NCI-H82 (cell line): ENCODE measurements around the gene COL5A1.

Experiments used
- DNase-seq: peaks from one replicate; lab custom pipeline; 2025; lab: John Stamatoyannopoulos, UW

The COL5A1 gene

DNA sequence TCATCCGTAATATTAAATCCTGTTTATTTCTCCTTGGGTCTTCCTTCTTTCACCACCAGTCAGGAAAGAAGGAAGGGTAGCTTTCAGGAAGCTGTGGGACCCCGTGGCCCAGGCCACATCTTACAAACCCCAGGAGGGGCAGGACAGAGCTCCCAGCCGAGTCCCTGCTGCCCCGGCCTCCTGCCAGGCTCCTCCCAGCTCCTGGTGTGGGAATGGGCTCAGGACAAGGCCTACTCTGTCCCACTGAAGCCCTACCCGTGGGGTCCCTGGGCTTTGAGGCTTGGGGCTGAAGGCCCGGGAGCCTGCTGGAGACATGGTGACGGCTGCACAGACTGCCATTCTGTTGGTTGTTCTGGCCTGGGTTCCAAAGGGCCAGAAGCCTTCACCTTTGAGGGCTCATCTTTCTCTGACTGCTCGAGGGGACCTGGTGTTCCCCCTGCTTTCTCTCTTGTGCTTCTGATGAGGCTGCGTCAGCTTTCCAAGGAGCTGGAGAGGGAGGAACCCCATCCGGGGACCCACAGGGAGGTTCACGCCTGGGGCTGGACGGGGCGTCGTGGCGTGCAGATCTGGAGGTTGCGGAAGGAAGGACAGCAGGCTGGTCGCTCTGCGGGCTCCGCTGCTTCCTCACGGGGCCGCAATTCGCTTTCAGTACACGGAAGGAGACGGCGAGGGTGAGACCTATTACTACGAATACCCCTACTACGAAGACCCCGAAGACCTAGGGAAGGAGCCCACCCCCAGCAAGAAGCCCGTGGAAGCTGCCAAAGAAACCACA lies 86.6 kb downstream of the COL5A1 start:
- no peak for DNase-seq

DNA sequence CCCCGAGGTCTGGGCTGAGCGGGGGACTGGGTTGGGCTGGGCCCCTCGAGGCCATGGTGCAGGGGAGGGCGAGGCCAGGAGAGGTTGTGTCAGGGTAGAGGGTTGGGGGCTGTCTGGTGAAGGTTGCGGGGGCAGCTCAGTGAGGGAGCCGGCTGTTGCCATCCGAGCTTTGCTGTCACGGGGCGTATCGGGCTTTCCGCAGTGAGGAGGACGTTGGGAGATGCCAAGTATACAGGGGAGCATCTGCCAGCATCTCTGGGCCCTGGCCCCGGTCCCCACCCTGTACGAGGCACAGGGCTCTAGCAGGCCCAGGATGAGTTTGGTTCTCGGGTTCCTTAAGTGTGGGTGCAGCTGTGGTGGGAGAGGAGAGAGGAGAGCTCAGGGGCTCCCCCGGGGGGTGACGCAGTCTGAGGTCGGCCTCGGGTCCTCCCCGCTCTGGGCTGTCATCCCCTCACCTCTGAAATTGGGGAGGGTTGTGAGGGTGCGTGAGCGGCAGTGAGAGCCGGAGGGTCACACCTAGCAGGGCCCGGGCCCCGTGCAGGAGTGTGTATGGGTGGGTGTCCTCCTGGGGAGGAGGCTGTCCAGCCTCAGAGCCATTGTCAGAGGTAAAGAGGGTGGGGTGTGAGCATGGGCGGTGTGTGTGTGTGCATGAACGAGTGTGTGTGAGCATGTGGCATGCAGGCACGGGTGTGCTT lies 87.3 kb downstream of the COL5A1 start:
- no peak for DNase-seq

DNA sequence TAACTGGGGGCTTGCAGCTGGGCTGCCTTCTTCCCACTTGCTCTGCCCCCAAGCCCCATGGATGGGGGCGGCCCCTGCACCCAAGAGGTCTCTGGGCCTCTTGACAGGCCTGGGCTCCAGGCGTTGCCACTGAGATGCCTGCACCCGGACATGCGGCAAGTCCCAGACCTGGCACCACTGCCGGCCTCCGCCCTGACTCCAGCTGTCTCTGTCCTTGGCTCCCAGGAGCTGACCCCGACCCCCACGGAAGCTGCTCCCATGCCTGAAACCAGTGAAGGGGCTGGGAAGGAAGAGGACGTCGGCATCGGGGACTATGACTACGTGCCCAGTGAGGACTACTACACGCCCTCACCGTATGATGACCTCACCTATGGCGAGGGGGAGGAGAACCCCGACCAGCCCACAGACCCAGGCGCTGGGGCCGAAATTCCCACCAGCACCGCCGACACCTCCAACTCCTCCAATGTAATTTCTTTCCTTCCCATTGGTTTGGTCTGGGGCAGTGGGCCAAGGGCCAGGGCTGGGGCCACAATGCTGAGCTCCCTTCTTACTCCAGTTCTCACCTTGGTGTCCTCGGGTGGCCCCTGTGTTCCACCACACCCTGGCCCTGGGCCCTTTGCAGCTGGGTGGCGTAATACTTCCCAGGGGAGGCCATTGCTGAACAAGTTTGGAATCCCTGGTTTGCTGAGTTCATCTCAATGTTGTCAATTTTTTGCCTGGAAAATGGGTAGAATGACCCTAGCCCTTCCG lies 88.6 kb downstream of the COL5A1 start:
- no peak for DNase-seq

DNA sequence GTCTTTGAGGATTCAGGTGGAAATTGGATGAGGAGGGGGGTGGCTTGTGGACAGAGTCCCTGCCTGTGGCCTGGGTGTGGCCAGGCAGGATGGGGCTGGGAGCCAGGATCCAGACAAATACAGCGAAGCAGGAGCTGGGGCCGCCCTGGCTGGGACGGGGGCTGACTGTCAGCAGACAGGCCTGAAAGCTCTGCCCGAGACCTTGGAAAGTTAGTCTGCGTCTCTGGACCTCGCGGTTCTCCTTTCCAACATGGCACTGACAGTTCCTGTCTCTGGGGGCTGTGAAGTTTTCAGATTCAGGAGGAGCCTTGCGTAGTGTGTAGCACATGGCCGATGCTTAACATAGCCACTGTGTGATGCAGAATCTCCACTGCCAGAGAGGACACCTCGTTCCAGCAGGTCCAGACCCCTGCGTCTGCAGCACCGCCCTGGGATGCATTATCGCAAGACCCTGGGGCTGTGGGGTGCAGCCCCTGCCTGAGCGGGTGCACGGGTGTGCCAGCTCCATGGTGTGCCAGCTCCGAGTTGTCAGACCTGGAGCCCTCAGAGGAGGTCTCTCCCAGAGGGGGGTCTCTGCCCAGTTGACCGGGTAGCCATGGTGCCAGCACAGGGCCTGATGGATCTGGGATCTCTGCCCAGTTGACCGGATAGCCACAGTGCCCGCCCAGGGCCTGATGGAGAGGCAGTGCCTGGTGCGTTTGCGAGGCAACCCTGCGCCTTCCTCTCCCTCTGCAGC lies 89.3 kb downstream of the COL5A1 start:
- DNase-seq: no peak

DNA sequence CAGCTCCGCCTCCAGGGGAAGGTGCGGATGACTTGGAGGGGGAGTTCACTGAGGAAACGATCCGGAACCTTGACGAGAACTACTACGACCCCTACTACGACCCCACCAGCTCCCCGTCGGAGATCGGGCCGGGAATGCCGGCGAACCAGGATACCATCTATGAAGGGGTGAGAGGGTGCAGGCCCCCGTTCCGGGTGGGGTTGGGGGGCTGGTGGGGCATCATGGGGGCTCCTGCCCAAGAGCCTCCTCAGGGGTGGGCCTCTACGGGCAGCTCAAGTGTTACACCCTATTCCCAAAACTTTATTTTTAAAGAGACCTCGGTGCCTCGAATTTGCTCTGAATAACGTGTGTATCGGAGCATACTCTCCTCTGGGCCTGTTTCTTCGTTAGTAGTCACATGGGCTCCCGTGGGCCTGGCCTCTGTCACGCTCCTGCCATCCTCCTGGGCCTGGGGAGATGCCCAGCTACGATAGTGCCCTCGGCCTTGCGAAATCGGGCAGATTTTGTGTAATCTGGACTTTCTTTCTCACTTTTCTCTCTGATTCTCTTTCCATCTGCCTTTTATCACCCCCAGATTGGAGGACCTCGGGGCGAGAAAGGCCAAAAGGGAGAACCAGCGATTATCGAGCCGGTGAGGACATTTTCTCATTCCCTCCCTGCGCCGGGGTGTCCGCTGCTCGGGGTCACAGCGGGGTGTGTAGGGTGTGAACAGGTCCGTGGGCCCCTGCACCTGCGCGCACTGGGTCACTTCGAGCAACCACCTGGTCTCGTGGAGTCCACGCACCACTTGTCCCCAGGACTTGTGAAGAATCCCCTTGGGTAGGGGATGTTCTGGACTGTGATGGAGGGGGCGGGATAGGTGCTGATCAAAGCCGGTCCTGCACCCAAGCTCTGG lies 90.1 kb downstream of the COL5A1 start:
- no peak for DNase-seq

DNA sequence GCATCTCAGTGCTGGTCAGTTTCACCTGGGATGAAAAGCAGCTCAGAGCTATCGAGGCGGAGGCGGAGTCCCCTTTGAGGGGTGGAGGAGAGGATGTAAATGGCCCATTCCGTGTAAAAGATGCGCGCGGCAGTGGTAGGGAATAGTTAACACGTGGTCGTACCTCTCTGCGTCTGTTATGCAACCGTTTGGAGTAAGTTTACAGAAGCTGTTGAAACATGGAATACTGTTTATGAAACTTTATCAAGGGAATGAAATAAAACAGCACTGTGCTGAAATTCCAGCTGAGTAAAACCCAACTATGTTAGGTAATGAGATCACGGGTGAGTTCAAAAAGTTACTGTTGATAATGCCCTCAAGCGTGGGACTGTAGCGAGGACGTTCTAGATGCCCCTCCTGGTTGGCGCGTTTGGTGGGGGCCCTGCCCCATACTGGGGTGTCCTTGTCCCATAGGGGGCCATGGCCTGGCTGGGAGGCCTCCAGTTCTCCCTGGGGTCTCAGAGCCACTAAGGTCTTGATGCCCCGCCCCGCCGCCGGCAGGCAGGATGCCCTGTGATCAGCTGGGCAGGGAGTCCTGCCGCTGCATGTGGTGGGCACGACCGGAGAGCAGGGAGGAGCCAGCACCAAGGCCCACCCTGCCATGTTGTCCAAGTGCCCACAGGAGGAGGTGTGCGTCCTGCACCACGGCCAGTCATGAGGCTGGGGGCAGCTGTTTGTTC lies 90.9 kb downstream of the COL5A1 start:
- no peak for DNase-seq

DNA sequence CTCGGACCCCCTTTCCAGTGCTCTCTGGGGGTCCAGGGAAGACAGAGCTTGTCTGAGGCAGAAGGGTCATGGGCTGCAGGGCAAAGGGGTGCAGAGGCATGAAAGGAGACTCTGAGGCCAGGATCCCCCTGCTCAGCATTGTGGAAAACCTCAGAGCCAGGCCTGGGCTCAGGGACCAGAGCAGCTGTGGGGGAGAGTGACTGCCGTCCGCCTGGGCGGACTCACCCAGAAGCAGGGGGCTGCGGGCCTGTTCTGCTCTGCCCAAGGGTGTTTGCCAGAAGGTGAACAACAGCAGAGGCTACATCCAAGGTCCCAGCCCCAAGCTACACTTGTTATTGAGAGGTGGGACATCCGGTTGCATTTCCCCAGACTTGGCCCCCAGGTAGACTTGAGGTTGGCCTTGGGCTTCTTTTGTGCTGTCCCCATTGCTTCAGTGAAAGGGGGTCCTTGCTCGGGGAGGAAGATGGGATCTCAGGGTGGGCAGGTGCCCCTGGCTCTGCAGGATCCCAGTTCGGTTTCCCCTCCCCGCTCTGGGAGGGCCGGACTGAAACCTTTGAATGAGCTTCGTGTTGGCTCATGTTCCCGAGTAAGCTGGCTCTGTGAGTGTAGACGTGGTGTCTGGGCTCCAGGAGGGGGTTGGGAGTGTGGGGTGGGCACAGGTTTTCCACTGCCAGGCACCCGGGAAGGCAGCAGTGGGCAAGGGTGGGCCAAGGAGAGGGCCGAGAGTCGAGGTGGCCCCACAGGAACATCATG lies 92.1 kb downstream of the COL5A1 start:
- DNase-seq: no peak

DNA sequence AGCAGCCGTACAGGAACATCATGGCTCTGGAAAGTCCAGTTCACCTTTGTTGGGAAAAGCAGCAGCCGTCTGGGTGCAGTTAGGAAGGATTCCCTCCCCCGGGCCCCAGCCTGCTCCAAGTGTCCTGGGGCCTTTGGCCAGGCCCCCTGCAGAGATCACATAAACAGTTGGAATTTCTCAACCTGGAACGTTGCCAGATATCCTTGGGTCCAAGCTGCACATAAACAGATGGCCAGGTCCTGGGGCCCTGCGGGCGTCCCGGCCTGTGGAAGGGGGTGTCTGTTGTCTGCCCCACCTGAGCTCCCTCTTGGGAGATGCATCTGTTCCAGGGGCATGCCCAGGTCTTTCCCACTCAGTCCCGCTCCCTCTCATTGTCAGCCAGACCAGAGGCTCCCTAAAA lies 92.7 kb downstream of the COL5A1 start:
- peak; percentile 76 for DNase-seq

DNA sequence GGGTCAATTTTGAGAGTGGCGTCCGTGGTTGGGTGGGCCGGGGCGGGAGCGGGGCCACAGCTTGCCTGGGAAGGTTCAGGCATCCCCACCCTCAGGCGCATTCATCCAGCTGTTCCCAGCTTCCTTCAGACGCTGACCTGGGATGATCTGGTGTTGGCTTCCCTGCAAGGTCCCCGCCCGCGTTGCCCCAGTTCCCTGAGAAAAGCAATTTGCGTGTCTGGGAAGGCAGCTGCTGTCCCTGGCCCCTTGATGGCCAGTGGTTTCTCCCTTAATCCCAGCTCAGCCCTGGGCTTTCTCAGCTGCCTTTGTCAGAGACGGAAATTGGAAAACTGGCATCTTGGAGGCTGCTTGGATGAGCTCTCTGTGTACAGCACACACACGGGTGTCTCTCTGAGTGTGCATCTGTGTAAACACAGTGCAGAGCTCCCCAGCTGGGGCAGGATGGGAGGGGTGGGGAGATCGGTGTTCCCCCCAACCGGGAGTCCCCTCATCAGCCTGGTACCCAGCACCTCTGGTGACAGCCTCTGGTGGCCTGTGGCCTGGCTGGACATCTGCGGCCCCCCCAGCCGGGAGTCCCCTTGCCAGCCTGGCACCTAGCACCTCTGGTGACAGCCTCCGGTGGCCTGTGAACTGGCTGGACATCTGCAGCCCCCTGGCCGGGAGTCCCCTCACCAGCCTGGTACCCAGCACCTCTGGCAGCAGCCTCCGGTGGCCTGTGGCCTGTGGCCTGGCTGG lies 94.0 kb downstream of the COL5A1 start:
- DNase-seq: peak; percentile 83

DNA sequence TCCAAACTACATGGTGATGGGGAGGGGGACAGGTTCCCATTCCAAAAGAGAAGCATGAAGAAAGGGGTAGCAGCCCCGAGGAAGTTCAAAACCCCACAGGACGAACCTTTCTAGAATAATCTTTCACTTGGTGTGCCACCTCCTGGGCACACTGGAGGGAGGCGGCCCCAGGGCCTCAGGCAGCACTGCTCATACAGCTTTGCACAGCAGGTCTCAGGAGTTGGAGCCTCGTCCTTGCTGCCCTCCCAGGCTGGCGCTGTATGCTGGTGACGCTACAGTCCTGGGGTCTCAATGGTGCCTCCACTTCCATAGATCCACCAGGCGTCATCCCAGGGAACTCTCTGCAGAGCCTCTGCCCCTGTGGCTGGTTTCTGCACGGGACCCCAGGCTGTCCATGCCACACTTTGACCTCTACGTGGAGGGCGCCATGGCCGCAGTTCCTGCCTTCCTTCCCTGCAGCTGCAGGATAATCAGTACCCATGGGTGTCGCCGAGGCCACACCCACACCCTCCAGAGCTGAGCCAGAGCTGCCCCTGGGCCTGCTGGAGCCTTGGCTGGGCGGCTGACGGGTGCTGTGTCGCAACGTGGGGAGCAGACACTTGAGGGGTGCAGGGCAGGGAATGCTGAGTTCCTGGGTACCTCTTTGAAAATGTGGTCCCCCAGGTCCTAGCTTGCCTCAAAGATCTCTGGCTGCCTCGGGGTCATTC lies 95.3 kb downstream of the COL5A1 start:
- DNase-seq: no peak

DNA sequence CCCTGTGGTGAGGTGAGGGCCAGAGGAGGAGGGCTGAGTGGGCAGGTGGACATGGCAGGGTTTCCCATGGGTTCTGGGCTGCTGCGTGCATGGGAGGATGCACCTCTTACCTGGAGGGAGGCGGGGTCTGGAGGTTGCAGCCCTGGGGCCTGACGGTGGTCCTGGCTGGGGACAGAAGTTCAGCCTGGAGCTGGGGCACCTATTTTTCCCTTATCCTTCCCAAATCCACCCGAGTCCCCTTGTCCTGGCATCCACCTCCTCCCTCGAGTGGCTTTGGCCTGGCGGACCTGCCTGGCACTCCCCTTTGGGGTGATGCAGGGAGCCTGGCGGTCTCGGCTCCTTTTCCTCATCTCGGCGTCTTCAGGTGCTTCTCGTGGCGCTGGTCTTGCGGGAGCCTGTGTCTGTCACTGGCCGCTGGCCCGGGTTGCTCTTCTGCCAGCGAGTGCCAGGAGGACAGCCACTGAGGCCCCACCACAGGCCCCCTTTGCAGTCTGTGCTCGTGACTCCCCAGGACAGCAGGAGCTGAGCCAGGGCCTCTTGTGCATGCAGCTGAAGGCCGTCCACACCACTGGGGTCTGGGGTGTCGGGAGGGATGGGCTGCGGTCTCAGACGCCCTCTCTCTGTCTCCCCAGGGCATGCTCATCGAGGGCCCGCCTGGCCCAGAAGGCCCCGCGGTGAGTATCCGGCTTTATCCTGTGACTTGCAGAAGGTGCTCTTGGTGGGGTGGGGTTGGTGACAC lies 96.4 kb downstream of the COL5A1 start:
- DNase-seq: no peak

DNA sequence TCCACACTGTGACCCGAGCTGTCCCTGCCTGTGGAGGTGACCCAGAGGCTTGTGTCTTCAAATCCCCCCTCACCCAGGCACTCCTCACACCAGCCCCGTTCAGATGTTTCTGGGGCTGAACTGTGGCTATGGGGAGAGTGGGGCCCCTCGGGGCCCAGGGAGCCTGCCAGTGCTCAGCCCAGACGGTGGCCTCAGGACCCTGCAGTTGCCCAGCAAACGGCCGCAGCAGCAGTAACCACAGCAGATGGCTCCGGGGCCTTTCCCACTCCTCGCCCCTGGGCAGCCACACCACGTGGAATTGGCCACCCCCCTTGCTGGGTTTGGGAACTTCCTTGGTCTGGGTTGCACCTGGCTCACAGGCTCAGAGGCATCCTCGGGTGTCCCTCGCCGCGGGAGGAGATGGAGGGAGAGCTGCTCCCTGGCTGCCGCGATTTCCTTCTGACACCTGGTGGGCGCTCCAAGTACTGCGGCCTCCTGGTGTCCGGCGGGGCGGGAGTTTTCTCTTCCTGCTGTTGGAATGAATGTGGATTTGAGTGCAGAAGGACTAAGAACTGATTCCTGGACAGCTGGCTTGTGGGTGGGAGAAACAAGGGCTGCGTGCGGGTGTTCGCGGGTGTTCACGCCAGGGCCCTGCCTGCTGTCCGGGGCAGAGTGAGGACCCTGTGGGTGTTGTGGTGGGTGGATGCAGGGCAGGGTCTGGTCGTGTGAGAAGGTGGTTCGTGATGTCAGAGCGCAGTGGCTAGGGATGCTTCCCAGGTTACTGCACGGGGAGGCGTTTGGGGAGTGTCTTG lies 97.5 kb downstream of the COL5A1 start:
- peak; percentile 88 for DNase-seq

DNA sequence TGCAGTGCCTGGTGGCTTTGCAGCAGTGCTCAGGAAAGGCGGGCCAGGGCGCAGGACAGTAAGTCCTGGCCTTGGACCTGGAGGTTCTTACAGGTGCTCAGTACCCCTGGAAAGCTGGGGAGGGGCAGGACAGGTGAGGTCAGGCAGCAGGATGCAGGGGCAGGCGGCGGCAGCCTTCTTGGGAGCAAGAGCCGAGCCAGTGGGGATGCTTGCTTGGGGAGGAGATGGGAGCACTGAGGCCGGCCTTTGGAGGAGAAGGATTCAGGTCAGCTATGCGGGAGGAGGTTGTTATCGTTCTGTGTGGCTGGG lies 98.0 kb downstream of the COL5A1 start:
- no peak for DNase-seq

DNA sequence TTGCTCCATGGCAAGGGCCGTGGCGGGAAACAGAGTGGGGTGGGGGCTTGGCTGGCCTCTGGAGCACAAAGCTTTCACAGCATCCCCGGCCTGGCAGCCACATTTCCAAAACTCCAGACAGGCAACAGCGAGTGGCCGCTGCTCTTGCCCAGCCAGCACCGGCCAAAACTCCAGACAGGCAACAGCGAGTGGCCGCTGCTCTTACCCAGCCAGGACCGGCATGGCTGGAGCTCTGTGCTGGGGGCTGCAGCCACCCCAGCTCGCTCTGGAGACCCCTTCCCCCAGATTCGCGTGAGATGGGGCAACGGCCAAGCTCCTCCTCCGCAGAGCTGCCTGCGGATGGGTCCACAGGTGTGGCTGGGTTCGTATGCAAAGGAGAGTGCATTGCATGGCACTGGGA lies 98.5 kb downstream of the COL5A1 start:
- no peak for DNase-seq

DNA sequence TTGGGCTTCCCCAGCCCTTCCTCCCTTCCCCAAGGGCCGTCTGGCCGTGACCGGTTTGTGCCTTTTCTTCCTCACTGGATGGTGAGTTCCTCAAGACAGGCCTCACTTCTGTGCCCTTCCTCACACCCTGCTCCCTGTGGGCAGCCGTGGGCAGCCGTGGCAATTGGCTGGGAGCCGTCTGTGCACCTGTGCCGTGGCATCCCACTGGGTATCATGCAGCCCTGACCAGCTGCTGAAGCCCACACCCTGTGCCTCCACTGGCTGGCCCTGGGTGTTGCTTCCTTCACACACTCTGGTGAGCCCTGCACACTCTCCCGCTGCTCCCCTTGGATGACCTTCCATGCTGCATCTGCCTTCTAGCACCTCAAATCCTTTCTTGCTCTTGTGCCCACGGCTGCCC lies 100.2 kb downstream of the COL5A1 start:
- DNase-seq: no peak

DNA sequence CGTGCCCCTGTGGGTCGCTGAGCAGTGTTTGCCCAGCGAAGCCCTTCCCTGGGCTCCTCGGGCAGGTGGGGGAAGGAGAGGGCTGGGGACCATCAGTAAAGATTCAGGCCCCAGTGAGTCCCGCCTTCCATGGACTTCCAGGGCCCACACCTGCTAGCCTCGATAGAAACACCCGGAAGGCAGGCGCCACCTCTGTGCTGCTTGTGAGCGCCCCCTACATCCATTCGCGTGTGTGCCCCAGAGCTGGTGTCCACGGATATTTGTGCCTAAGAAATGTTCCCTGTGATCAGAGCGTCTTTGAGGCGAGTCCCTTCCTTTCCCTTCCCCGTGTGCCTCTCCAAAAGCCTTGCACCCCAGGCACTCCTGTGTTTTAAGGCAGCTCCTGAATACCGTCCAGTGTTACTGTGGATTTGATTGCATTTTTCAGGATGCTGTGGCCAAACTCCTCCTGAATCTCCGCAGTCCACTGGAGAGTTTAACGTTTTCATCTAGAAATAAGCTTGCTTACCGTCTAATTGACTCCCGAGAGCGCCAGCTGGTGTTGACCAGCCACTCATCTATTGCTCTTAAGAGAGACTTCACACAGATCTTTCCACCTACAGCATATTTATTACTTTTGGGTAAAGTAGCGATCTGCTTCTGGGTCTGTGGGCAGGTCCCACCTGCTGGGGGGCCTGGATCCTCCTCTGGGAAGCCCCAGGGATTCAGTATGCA lies 101.4 kb downstream of the COL5A1 start:
- no peak for DNase-seq

DNA sequence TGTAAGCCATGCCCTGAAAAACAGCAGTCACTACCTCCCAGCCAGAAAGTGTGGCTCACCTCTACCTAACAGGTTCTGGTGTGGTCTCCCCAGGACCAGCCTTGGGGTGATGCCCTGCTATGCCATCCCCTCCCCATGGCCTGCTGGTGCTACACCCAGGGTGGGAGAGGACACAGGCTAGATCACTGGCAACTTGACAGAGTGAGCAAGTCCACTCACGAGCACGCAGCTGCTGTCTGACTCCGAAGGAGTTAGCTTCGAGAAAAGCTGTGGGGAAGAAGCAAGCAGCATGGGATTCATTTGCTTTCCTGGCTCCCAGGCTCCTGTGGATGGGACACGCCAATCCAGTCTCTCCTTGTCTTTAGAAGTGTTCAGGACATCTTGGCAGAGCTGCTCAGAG lies 102.2 kb downstream of the COL5A1 start:
- DNase-seq: no peak
